Medulla oblongata (tissue), 1 donor: ENCODE results near the gene NR2F2.

Experiments
- DNase-seq: peaks from one replicate; pipeline ENCODE4 v3.0.0-alpha.2; 2015; ENCODE audit errors: extremely low spot score

Gene NR2F2

DNA sequence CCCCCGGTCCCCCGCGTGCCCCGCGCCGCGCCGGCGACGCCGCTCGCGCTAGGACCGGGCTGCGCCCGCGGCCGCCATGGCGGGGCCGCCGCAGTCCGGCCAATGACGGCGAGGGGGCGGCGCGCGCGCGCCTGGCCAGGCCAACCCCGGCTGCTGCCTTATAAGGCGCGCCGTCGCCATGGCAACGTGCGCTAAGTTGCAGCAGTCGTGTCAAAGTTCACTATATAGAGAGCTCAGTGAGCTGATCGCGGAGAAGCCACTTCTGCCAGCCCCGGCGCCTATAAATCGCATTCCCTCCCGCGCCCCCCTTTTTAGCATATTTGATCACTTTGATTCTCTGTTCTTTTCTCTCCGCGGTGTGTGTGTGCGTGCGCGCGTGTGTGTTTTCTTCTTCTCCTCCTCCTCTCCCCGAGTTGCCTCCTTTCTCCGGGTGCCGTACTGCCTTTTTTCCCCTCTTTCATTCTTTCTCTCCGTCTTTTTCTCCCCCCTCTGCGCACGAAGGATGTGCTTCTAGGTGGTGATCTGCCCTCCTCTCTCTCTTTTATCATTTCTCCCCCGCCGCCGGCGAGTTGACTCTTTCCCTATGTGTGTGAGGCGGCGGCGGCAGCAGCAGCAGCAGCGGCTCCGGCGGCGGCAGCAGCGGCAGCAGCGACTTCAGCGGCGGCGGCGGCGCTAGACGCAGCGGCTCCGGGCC lies at the start of gene NR2F2:
Gene NR2F2, plus strand, starts transcription at position 251 of the 694 bp plus-strand sequence. CDS start 1,406 bp downstream, outside the sequence.
- peak; percentile 96 for DNase-seq

GRCh38 chr15:96285305-96285704 lies 45.2 kb upstream of the NR2F2 start:
- no peak for DNase-seq

- no peak for DNase-seq
These were observed 44.7 kb upstream of the NR2F2 start for GRCh38 chr15:96285729-96286254.

DNA sequence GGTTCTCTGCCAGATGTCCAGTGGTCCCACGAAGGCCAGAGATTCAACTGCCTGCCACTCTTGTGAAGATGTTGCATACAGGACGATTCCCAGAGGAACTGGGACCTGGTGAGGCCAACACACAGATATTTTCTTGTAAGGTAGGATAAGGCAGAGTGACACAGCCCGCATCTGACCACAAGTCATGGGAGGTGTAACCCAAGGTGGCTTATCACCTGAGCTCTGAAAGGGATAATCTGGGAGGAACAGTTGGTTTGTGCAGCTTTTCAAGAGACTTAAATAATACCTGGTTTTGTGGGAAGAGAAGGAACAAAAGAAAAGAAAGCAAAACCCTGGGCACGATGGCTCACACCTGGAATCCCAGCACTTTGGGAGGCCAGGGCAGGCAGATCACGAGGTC lies 39.8 kb upstream of the NR2F2 start:
- DNase-seq, result no peak

DNA sequence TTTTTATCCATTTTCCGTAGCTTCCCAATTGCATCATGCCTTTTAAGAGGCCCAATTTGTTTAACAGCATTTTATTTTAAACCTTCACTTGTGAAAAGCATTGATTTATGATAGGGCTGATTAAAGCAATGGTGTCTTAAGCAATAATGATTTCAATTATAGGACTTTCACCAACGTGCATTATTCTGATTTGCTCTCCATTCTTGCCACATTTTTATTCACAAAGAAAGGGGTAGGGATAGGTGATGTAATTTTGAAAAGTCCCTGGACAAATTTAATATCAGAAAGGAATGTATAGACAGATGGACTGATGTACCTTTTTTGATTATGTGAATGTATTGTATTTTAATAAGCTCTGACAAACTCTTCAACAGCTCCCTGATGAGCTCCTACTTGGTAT lies 37.9 kb upstream of the NR2F2 start:
- no peak for DNase-seq

GRCh38 chr15:96293441-96293840 lies 37.1 kb upstream of the NR2F2 start:
- DNase-seq, result no peak

GRCh38 chr15:96294766-96295165 lies 35.7 kb upstream of the NR2F2 start:
- no peak for DNase-seq

GRCh38 chr15:96296264-96296663 lies 34.2 kb upstream of the NR2F2 start:
- DNase-seq, result no peak

DNA sequence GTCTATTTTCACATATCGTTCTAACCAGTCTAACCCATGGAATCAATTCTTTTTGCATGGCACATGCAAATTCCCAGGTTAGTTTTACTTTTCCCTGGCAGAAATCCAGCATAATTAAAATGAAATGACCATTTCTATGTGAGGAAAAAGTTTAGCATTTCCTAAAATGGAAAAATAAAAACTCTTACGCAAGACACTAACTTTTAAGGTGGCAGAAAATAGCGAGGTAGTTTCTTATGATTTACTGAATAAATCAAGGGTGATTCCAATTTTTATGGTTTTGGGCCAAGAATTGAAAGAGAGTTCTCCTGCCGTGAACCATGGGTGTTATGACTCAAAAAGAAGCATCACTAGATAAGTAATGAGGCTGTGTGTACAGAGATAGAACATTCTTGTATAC lies 32.7 kb upstream of the NR2F2 start:
- DNase-seq, result no peak

DNA sequence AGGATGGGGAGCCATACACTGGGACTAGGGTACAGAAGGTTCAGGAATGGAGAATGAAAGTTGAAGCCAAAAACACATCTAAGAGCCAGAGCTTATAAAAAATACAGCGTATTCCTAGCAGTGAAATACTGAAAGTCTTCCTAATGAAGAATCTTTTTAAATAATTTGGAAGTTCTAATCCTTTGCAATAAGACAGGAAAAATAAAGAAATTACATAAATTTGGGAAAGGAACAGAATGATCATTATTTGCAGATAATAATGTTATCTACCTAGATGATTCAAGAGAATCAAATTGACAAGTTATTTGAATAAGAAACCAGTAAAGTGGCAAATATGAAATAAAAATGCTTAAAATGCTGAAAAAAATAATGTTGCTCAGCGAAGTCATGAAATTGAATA lies 32.3 kb upstream of the NR2F2 start:
- DNase-seq, result no peak

- DNase-seq, result no peak
These were observed 29.7 kb upstream of the NR2F2 start for GRCh38 chr15:96300836-96301235.

- DNase-seq, result no peak
These were observed 26.9 kb upstream of the NR2F2 start for GRCh38 chr15:96303503-96304056.

DNA sequence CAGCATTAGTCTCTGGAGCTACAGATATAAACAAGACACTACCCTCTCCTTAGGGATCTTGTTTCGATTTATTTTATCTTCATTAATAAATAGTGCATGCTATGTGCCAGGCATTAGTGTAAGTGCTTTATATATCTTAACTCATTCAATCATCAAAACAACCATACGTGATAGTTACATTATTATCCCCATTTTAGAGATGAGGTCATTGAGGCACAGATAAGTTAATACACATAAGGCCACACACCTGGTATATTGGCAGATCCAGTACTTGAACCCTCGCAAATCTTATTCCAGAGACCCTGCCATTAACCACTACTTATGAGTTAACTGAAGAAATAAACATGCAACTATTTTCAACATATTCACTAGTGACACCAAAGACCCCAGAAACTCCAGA lies 25.7 kb upstream of the NR2F2 start:
- no peak for DNase-seq

DNA sequence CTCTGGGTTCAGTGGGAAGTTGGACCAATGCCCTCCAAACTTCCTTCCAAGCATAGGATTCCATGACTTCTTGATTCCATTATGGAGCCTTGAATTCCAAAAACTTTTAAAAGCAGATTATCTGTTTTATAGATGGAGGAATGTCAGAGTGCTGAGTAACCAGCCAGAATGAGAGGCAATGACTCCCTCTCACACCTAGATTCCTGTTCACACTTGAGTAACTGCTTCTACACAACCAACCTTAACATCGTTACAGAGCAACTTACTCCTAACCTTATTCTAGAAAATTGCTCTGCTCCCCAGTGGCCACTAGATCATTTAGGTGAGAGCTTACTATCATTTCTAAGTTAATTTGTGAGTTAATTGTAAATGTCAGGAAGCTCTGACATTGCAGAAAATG lies 24.2 kb upstream of the NR2F2 start:
- no peak for DNase-seq

GRCh38 chr15:96307856-96308394 lies 22.6 kb upstream of the NR2F2 start:
- no peak for DNase-seq

- no peak for DNase-seq
These were observed 21.3 kb upstream of the NR2F2 start for GRCh38 chr15:96309143-96309660.

DNA sequence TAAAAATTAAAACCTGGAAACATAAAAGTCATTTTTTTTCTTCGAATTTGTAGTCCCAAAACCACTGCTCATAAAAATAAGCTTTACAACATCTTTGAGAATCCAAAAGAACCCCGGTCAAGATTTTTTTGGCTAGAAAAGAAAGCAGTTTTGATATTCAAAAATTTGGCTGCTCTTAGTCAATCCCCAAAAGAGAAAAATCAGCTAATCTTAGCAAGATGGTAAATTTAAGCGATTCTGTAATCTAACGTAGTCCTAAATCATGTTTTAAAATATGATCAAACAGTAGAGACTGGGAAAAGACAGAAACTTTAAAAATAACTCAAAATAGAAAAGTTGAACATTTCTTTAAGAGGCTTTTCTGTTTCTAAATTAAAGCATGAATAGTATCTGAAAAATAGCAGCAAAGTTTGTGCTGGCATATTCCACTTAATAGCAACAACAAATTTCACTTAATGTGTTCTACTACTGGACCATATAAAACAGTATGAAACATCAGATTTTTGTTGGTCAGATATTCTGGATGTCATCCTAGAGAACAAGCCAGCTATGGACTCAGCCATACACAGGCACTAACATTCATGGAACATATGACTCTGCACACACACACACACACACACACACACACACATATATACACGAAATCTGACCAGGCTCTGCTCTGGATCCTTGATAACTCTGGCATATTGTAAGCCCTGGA lies 19.1 kb upstream of the NR2F2 start:
- DNase-seq, result no peak

- no peak for DNase-seq
These were observed 18.6 kb upstream of the NR2F2 start for GRCh38 chr15:96311956-96312294.

- DNase-seq, result no peak
These were observed 17.7 kb upstream of the NR2F2 start for GRCh38 chr15:96312641-96313335.

DNA sequence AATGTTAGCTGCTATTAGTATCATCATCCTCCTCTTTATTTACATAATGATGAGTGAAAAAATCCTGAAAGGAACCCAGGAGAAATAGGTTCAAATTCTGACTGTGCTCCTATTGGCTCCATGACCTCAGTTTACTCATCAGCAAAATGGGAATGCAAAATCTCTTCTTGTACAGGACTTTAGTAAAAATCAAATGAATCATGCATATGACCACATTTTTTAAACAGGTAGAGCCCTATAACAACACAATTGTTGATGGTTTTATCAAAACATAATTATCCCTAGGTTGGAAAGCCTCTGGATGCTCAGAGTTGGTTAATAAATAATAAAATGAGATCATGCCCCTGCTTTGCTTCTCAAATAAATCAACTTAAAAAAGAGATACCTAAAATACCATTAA lies 16.0 kb upstream of the NR2F2 start:
- DNase-seq, result no peak

GRCh38 chr15:96314963-96315362 lies 15.5 kb upstream of the NR2F2 start:
- no peak for DNase-seq
